SH-SY5Y (cell line): ENCODE measurements around the gene HIP1R.

Source experiments
- GATA2 ChIP-seq: IDR thresholded peaks from 2 replicates; pipeline ENCODE4 v1.6.1; 2011; ENCODE audit warnings: mild to moderate bottlenecking, low read depth, low read length
- GATA3 ChIP-seq: IDR thresholded peaks from 2 replicates; pipeline ENCODE4 v1.6.1; 2011; ENCODE audit warnings: low read depth, mild to moderate bottlenecking, low read length, moderate library complexity

GRCh38 chr12:122840580-122841513 lies 5.6 kb downstream of the HIP1R start:
- TF ChIP-seq GATA2 (no peak), GATA3 (no peak)
